ENCODE measurements around the gene PRPF40B.

GRCh38 chr12:49626169-49626835, 2.9 kb downstream of the PRPF40B start:
- TF ChIP-seq CTCF (IDR thresholded peaks at IDR 0.05; ENCODE audit: insufficient read depth, low read length, poor library complexity, severe bottlenecking) (no peak), EZH2phosphoT487 (conservative IDR thresholded peaks at IDR 0.05; ENCODE audit: low read length) (no peak)
